ENCODE measurements around the gene TRPV6. TPM values are rescaled to one million over a fixed set of nuclear protein-coding genes. Genes with fewer than 3 reads are reported as not detected.

Gene TRPV6
- total and polyA plus RNA-seq, 4 donors = 0.40 to 1.2 (median 0.53) TPM

DNA sequence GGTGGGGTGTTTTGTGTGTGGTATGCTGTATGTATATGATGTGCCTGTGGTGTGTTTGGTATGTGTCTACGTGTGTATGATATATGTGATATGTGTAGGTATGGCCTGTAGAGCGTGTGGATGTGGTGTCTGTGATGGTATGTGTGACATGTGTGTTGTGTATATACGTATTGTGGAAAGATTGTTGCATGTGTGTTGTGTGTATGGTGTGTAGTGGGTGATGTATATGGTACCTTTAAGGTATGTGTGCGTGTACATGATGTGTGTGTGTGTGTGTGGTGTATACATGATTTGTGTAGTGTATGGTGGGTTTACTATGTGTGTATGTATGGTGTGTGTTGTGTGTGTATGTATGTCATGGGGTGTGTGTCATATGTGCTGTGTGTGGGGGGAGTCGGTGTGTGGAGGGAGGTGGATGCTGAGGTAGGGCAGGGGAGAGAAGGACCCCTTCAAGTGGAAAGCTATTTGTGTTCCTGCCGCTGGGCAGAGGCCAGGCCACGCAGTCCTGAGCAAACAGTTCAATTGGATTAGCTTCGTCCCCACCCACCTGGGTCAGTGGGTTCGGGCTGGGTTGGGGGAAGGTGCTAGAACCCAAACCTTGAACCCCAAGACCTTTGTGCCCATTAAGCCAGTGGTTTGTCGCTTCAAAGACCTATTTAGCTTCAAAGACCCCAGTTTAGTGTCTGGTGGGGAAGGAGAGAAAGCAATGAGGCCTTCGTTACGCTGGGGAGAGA lies 1.9 kb upstream of the TRPV6 start:
- no peaks in the 10 kb centered on the region for H3K9me3 ChIP-seq (ENCODE audit: control insufficient read depth in 4 of 4, insufficient read depth in 3 of 4, low read length in 3 of 4)
- whole genome bisulfite sequencing, 2 donors = 84 to 85% methylated on average over 12 of the region's 12 CpGs
- TF ChIP-seq, protein P1, sequence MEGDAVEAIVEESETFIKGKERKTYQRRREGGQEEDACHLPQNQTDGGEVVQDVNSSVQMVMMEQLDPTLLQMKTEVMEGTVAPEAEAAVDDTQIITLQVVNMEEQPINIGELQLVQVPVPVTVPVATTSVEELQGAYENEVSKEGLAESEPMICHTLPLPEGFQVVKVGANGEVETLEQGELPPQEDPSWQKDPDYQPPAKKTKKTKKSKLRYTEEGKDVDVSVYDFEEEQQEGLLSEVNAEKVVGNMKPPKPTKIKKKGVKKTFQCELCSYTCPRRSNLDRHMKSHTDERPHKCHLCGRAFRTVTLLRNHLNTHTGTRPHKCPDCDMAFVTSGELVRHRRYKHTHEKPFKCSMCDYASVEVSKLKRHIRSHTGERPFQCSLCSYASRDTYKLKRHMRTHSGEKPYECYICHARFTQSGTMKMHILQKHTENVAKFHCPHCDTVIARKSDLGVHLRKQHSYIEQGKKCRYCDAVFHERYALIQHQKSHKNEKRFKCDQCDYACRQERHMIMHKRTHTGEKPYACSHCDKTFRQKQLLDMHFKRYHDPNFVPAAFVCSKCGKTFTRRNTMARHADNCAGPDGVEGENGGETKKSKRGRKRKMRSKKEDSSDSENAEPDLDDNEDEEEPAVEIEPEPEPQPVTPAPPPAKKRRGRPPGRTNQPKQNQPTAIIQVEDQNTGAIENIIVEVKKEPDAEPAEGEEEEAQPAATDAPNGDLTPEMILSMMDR (IDR thresholded peaks at IDR 0.05; ENCODE audit: control extremely low read depth, extremely low read depth) = no peak
- H3K4me1 ChIP-seq (ENCODE audit: control insufficient read depth in 5 of 5, insufficient read depth in 5 of 5, low read length in 5 of 5) = peaks cover 0 to 19% (median 0%) of the 10 kb centered on the region in 5 donors
- no peak overlapping the region for H3K27ac ChIP-seq (ENCODE audit: low read depth in 1 of 2, low read length in 1 of 2)
- no peak overlapping the region for H3K9ac ChIP-seq (ENCODE audit: insufficient read depth in 1 of 2, low read length in 2 of 2)
- no peaks in the 10 kb centered on the region for H3K36me3 ChIP-seq (ENCODE audit: control insufficient read depth in 4 of 4, insufficient read depth in 4 of 4, low read length in 4 of 4)
- ATAC-seq (ENCODE audit: insufficient read depth, low FRiP score) (no peak), DNase-seq (peak in 1 of 3 donors; percentile 7)
- no peak overlapping the region for H3K4me3 ChIP-seq
- H3K27me3 ChIP-seq (ENCODE audit: control insufficient read depth in 3 of 3, insufficient read depth in 3 of 3, low read length in 2 of 3) = no peaks in the 10 kb centered on the region

DNA sequence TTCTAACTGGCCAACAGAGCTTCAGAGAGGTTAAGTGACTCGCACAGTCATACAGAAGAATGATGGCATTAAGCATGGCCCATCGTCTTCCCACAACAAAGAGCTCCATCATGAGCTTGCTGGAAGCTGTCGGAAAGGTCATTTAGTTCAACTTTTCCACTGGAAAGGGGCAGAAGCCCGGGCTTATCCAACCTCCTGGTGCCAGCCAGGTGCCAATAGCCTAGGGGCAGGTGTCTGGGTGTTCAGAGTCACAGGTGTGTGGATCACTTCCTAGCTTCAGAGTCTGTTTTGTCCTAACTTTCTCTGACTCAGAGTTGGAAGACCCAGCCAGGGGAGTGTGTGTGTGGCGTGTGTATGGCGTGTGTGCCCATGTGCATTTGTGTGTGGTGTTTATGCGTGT lies 1.3 kb upstream of the TRPV6 start:
- ATAC-seq (ENCODE audit: insufficient read depth, low FRiP score) (no peak), DNase-seq (peak in 1 of 3 donors; percentile 4)
- no peak overlapping the region for H3K4me3 ChIP-seq
- peaks cover 0 to 19% (median 0%) of the 10 kb centered on the region in 5 donors for H3K4me1 ChIP-seq (ENCODE audit: control insufficient read depth in 5 of 5, insufficient read depth in 5 of 5, low read length in 5 of 5)
- no peaks in the 10 kb centered on the region for H3K9me3 ChIP-seq (ENCODE audit: control insufficient read depth in 4 of 4, insufficient read depth in 3 of 4, low read length in 3 of 4)
- H3K27me3 ChIP-seq (ENCODE audit: control insufficient read depth in 3 of 3, insufficient read depth in 3 of 3, low read length in 2 of 3) = no peaks in the 10 kb centered on the region
- 76 to 85% methylated on average over 7 of the region's 7 CpGs for WGBS, 2 donors
- no peaks in the 10 kb centered on the region for H3K36me3 ChIP-seq (ENCODE audit: control insufficient read depth in 4 of 4, insufficient read depth in 4 of 4, low read length in 4 of 4)
- no peak overlapping the region for H3K27ac ChIP-seq (ENCODE audit: low read depth in 1 of 2, low read length in 1 of 2)
- TF ChIP-seq, protein P1 (IDR thresholded peaks at IDR 0.05; ENCODE audit: control extremely low read depth, extremely low read depth) = no peak
- no peak overlapping the region for H3K9ac ChIP-seq (ENCODE audit: insufficient read depth in 1 of 2, low read length in 2 of 2)

DNA sequence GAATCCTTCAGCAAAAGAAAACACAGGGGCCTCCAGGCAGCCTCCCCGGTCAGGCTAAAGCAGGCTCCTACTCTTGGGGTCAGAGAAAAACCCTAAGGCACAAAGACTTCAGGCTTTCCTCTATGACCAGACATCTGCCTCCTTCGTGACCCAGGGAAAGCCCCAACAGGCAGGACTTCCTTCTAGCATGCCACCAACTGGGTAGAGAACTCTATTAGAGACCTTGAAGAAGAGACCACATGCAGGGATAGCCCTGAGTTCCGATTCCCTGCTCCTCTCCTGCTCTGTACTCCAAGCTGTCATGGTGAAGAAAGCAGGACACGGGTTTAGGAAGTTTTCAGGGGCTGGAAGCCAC lies 1.3 kb downstream of the TRPV6 start:
- H3K9me3 ChIP-seq (ENCODE audit: control insufficient read depth in 4 of 4, insufficient read depth in 3 of 4, low read length in 3 of 4) = no peaks in the 10 kb centered on the region
- TF ChIP-seq, protein P1 (IDR thresholded peaks at IDR 0.05; ENCODE audit: control extremely low read depth, extremely low read depth) = no peak
- no peak for ATAC-seq (ENCODE audit: insufficient read depth, low FRiP score)
- DNase-seq = peak in 1 of 3 donors; percentile 10
- no peak overlapping the region for H3K9ac ChIP-seq (ENCODE audit: insufficient read depth in 1 of 2, low read length in 2 of 2)
- WGBS, 2 donors = 79 to 80% methylated on average over 4 of the region's 4 CpGs
- H3K4me1 ChIP-seq (ENCODE audit: control insufficient read depth in 5 of 5, insufficient read depth in 5 of 5, low read length in 5 of 5) = peaks cover 0 to 14% (median 0%) of the 10 kb centered on the region in 5 donors
- H3K4me3 ChIP-seq = no peak overlapping the region
- no peaks in the 10 kb centered on the region for H3K36me3 ChIP-seq (ENCODE audit: control insufficient read depth in 4 of 4, insufficient read depth in 4 of 4, low read length in 4 of 4)
- no peaks in the 10 kb centered on the region for H3K27me3 ChIP-seq (ENCODE audit: control insufficient read depth in 3 of 3, insufficient read depth in 3 of 3, low read length in 2 of 3)
- H3K27ac ChIP-seq (ENCODE audit: low read depth in 1 of 2, low read length in 1 of 2) = no peak overlapping the region
